Activated CD4-positive, alpha-beta T cell treated with anti-CD3 and anti-CD28 coated beads, Interleukin-10, Interleukin-2, amounts not matched to agents 100 ng/mL and 50 ng/mL, durations not matched to agents 16 hours and 8 hours (primary cell): ENCODE data around the gene GLB1L3.
"Not testable (repeated sequence)": the region's sequence is repeated elsewhere in the genome, so short reads cannot be mapped to it uniquely, and the experiment has no call there.

Experiments used
- DNase-seq: peaks from one replicate; pipeline ENCODE4 v3.0.0-alpha.2; 2020

GLB1L3 gene

DNA sequence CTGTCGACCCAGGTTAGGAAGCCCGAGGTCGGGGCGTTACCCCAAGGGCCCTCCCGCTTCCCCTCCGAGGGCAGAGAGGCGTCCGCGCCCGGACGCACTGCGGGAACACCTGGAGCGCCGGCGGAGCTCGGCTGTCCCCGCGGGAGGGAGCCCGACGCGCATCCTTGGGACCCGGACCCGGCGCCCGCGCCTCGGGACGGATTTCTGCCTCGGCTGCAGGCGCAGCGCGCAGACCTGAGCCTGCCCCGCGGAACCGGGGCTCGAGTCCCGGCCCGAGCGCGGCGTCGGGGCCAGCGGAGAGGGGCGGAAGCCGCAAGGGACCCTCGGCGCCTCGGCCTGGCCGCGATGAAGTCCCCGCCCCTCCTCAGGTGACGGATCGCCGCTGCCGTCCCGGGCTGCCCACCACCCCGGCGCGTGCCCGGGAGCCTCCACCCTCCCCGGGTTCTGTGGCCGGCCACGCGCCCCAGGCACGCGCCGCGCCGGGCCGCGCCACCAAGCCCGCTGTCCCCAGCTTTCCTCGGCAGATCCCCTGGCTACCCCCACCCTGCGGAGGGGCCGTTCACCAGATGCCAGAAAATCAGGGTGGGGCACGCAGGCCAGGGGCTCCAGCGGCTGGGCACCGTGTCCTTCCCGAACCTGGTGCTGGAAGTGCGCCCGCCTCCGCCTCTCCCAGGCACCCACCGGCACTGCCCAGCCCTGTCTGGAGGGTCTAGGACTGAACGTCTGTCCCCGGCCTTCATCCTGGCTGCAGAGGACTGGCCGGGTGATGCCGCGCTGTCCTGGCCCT is 410 bp downstream of the GLB1L3 start:
- peak; percentile 39 for DNase-seq

DNA sequence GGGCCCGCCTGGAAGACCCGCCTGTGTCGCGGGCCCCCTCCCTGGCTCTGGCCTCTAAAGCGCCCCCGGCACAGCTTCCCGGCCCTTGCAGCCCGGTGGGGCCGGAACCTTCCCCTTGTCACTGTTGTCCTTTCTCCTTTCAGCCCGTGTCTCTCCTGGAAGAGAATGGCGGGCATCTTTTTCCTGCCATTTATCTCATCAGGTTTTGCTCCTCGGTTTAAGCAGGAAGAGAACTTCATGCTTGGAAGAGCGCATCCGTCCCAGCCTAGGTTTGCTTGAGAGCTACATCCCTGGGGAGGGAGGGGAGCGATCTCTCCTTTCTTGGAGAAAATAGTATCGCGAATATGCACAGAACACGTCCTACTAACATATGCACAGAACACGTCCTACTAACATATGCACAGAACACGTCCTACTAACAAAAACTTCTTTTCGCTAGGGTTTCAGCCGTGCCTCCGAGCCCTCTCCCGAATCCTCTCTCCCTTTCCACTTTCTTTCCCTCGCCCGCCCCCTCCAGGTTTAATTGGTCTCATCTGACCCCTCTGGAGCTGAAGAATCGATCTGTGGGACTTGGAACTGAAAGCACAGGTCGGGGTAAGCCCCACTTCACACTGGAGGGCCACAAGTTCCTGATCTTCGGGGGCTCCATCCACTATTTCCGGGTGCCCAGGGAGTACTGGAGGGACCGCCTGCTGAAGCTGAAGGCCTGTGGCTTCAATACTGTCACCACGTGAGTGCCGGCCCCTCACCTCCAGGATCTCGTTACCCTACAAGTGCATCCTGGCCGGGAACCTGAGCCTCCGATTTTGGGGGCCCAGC is 1.2 kb downstream of the GLB1L3 start:
- DNase-seq = no peak

DNA sequence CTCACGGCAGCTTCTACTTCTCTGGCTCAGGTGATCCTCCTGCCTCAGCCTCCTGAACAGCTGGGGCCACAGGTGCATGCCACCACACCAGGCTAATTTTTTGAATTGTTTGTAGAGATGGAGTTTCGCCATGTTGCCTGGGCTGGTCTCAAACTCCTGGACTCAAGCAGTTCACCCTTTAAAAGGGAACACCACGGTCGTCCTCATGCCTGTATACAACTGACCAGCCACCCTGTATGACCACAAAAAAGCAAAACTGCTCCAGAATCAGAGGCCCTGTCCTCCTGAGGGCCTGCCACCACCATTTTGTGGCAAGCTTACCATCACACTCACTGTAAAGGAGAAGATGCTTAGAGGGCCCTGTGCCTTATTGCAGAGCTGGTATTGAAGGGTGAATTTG is 2.2 kb downstream of the GLB1L3 start:
- no peak for DNase-seq

DNA sequence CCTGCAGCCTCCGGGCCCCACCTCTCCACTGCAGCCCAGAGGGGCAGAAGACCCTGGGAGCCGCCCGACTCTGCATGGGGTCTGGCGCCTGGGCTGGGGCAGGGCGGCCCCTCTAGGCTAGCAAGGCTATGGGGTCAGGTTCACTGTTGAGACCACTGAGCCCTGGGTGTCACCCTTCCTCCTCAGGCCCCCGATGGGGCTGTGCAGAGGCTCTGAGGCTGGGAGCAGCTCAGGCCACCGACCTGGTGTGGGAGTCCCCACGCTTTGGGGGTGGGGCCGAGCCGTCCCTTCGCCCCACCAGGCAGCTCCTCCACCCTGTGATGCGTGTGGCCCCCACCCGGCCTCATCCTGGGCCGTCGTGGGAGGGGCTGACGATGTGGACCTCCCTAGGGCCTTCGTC is 5.5 kb downstream of the GLB1L3 start:
- DNase-seq = not testable (repeated sequence)

DNA sequence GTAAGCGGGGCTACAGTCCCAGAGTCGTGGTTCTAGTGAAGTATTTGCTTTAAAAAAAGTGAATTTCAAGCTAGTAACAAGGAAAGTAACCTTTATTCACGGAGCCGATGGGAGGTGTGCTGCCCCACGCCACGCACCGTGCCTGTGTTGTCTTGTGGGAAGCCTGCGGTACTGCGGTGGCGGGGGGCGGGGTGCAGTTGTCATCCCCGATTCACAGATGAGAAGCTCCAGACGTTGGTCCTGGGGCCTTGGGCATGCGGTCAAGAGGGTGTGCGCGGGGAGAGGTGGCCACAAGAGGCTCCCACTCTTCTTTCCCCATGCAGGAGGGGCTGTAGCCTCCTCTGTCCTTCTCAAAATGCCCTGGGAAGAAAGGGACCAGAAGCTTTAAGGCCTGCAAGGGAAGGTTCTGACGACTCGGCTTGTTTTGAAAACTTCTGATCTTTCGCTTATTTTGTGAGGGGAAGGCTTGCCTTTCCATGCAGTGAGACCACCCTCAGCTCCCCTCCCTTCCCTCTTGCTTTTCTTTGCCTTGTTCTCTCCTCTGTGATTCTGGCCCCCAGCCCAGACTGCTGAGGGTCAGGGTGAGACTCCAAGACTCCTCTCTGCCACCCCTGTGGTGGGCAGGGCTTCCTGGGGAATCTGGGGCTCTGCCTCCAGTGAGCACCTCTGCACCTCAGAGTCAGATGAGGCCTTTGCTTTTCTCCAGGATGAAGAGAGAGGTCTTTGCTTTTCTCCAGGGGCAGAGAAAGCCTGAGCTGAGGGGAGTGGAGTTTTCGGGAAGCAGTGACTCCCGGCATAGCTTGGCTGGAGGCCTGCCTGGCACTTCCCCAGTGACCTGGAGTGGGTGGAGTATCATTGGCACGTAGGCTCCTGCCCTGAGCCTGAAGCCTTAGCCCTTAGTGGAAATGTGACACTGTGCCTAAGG is 6.2 kb downstream of the GLB1L3 start:
- no peak for DNase-seq

DNA sequence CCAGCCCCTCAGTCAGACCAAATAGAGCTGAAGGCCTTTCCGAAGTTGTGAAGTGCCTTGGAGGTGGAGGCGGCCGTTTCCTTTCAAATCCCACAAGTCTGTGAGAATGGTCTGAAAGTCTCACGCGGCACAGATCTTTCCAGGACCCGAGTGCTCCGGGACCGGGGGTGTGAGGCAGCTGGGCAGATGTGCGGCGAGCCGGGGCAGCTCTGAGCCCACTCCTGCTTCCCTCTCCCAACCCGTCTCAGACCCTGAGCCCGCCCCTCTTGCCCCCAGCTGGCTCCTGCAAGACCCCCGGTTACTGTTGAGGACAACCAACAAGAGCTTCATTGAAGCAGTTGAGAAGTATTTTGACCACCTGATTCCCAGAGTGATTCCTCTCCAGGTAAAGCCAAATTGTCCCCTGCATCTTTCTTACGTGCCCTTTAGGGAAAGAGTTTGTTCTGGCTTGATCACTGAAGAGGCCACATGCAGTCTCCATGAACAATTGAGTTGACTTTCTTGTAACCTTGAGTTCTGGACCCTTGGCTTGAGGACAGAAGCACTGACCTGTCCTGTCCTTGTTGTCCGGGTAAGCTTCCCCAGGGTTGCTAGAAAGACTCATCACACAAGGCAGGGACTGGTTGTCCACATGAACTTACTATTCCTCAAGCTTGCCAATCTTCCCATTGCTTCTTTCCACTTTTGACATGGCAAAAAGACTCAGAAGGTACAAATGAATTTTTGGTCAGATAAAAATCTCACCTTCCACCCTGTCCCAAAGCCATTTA is 7.5 kb downstream of the GLB1L3 start:
- DNase-seq = no peak

DNA sequence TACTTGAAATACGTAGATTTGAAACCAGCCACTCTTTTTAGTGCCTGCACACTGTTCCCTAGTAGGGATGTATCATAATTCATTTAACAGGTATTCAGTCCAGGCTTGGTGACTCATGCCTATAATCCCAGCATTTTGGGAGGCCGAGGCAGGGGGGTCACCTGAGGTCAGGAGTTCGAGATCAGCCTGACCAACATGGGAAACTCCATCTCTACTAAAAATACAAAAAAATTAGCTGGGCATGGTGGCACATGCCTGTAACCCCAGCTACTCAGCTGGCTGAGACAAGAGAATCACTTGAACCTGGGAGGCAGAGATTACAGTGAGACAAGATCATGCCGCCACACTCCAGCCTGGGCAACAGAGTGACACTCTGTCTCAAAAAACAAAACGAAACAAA is 8.2 kb downstream of the GLB1L3 start:
- not testable (repeated sequence) for DNase-seq

DNA sequence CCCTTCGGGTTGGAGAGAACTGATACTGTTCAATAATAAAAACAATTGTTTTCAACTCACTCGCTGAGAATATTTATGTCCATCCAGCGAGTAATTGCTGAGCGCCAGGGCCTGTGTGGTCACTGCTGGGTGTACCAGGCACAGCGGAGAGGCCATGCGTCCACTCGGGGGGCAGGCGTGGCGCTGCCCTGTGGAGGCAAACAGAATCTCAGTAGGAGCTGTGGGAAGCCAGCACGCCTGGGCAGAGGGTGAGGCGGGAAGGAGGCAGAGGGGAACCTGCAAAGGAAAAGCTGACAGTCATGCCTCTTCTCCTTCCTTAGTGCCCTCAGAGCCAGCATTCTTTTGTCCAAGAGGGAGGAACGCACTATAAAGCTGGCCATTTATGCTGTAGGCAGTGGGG is 11.4 kb downstream of the GLB1L3 start:
- DNase-seq = no peak

DNA sequence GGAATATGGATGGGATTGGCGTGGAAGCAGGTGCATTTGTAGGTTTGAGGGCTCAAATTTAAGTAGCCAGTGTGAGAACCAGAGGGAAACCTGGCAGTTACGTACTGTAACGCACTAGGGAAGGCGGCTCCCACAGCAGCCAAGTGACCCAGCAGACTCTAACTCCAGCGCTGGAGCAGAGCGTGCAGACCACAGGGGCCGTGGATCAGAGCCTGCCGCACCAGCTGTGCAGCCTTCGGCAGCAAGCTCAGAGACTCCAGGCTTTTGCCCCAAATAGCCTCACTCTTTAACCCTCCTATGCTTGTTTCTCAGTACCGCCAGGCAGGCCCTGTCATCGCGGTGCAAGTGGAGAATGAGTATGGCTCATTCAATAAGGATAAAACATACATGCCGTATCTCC is 12.3 kb downstream of the GLB1L3 start:
- no peak for DNase-seq

DNA sequence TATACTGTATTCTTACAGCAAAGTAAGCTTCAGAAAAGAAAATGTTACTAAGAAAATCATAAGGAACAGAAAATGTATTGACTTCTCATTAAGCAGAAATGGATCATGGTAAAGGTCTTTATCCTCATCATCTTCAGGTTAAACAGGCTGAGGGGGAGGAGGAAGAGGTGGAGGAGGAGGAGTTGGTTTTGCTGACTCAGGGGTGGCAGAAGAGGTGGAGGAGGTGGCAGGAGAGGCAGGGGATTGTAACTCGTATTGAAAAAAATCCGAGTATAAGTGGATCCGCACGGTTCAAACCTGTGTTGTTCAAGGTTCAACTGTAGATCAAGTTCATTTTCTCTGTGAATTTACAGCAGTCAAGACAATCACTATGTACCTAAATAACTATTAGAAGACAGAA is 13.0 kb downstream of the GLB1L3 start:
- no peak for DNase-seq

DNA sequence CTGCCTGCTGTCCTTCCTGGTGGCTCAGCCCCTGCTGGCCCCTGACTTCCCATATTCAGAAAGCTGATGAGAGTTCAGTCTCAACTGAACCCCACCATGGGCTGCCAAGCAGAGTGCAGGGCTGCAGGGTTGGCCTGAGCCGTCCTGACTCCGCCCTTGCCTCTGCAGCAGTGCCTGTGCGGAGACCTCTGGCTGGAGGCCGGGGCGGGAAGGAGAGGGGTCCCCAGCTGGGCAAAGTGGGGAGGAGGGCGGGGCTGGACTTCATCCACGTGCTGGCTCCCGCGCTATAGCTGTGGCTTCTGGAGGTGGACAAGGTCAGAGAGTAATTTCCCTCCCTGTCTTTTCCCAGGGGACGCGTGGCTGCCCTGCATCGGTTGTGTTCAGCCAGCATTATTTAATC is 13.6 kb downstream of the GLB1L3 start:
- no peak for DNase-seq

DNA sequence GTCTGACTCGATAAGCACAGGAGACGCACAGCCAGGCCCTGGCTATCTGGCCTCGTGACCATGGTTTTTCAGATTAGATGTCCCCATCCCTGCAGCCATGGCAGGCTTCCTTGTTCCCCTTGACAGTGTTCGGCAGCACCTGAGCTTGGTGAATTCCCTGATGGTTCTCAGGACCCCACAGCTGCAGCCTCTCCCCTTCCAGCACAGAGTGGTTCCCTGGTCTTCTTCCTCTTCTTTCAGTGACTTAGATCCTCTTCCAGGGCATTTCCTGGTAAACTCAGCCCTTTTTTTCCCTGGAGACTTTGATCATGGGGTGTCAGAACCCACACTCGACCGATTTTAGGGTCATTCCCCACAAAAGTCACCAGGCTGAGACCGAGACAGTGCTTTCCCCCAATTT is 14.5 kb downstream of the GLB1L3 start:
- DNase-seq = no peak

DNA sequence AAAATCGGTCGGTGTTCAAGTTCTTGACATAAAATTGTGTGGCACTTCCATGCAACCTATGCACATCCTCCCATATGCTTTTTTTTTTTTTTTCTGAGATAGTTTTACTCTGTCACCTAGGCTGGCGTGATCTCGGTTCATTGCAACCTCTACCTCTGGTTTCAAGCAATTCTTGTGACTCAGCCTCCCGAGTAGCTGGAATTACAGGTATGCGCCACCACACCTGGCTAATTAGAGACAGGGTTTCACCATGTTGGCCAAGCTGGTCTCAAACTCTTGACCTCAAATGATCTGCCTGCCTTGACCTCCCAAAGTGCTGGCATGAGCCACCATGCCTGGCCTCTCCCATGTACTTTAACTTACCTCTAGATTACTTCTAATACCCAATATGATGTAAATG is 15.0 kb downstream of the GLB1L3 start:
- no peak for DNase-seq

DNA sequence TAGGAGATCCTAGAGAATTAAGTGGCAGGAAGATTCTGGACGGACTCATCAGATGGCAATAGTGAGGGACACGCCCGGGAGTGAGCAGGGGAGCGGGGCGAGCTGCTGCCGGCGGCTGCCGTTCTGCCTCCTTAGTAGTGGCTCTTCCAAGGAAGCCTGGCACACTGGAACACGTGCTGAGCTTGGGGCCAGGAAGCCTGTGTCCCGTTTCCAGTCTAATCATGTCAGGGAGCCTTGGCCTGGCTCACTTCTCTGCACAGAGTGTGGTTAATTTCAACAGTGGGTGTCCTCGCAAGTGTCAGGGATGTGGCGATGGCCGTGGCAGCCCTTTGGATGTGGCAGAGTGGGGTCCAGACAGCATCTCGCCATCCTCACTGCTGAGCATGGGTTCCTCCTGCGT is 16.5 kb downstream of the GLB1L3 start:
- no peak for DNase-seq

DNA sequence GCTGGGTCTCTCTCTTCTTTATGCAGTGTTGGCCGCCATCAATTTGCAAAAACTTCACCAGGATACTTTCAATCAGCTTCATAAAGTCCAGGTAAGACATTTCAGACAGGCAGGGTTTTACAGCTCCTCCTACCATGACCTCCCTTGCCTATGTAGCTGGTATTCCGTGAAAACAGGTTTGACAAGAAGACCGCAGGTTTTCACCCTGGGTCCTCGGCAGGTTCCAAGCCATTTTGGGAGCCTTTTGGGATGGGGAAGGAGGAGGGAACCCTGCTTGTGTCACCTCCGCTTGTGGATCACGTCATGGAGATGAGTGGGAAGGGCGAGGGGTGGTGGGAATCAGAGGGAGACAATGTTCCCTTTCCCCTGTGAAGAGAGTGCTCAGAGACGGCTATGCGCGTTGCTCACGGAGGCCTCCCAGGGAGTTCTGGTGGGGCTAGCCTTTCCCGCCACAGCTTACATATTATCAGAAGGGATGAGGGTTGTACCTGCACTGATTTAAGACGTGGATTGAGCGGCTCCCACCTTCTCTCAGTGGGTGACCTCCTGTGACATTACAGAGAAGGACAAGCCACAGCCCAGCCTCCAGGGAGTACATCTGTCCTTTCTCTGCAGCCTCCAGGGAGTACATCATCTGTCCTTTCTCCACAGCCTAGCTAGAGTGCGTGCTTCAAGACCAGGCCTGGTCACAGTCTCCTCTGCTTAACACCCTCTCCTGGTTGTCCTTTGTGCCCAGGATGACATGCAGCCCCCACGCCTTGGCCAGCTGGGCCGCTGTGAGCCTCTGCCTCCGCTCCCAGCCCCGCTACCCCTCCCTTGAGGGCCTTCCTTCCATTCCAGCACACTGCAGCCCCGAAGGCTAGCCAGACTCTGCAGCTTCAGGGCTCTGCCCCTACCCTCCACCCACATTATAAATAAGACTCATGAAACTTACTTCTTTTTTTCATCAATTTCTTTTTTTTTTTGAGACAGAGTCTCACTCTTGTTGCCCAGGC is 17.2 kb downstream of the GLB1L3 start:
- DNase-seq = no peak

DNA sequence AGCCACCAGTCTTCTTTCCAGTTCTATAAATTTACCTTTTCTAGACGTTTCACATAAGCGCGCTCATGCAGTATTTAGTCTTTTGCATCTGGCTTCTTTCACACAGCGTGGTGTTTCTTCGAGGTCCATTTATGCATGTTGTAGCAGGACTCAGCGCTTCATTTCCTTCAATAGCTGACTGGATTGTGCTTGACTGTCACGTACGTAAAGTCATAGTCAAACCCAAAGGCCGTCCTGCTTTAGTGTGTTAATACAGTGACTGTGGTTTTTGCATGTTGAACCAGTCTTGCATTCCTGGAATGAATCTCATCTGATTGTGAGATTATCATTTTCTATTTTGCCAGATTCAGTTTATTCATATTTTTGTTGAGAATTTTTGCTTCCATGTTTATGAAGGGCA is 18.5 kb downstream of the GLB1L3 start:
- peak; percentile 66 for DNase-seq

DNA sequence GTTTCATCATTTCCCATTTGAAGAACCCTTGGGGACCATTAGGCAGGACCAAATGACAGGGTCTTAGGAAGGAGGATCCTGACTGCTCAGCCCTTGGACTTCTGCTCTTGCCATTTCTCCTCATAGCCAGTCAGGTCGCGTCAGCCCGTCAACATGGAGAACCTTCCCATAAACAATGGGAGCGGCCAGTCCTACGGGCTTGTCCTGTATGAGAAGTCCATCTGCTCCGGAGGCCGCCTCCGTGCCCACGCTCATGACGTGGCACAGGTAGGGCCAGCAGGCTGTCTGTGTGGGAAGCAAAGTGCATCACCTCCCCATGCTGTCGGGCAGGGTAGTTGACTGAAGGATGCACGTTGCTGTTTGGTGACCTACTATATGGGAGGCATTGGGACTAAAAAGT is 36.0 kb downstream of the GLB1L3 start:
- DNase-seq = no peak

DNA sequence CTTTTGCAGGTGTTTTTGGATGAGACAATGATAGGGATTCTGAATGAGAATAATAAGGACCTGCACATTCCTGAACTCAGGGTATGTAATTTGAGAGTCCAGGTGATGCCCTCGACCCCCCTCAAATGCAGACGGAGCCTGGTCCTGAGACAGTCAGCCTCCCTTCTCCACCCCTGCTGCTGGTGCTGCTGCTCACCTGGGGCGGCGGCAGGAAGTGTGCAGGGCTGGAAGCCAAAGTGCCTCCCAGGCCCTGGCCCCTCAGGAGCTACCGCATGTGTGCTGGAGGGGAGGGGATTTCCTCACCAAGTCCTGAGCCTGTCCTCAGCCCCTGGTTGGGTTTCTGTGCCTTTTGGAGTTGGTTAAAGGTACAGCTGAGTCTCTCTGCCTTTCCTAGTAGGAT is 36.6 kb downstream of the GLB1L3 start:
- no peak for DNase-seq

DNA sequence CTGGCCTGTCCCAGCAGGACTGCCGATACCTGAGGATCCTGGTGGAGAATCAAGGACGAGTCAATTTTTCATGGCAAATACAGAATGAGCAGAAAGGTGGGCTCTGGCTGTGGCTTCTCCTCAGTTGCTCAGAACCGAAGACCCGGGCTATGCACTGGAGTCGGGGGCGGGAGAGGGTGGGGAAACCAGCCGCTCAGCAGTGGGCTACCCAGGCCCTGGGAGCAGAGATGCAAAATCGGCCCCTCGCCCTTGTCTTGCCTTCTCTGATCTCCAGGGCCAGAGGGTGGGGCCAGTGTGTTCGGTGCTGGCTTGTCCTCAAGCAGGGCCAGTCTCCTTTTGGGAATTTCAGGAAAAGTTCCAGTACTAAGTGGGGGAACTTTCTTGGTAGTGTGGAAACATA is 37.2 kb downstream of the GLB1L3 start:
- DNase-seq = no peak

DNA sequence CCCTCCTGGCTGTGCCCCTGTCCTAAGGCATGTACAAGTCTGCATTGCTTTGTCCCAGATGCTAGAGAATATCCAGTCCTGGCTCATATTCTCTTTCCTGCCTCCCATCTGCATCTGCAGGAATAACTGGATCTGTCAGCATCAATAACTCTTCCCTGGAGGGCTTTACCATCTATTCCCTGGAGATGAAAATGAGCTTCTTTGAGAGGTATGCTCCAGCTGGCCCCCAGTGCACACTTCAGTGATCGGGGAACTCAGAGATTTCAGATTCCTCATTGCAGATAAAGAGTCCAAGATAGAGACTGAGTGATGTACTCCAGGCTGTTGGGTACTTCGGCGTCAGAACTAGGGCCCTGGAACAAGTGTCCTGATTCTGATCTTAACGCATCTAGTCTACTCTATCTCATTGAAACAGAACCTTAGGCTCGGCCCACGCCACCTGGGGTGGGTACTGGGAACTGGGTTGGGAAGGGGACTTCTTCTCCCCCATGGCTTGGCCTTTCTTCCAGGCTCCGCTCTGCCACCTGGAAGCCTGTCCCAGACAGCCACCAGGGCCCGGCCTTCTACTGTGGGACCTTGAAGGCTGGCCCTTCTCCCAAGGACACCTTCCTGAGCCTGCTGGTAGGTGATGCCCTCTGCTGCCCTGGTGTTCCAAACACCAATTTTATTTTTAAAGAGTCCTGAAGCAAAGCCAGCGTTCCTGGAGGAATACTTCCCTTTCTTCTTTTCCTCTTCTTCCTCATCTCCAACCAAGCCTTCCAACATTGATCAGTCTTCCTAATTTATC is 37.8 kb downstream of the GLB1L3 start:
- DNase-seq = no peak
